Measurements from ENCODE around the gene SFXN1. TPM values are rescaled to one million over a fixed set of nuclear protein-coding genes. Genes with fewer than 3 reads are reported as not detected.
A peak's percentile ranks its signal among the peaks of the same experiment; 100 is the strongest.

Gene SFXN1
- total and polyA plus RNA-seq, 9 of the 15 experiments (the other 6 are each of a cell fraction or from before 2014, with no cell fraction given), result 31.8 to 261 (median 113) TPM

GRCh38 chr5:175460126-175460525 is 18.2 kb upstream of the SFXN1 start:
- Histone ChIP-seq H3K9ac (ENCODE audit: insufficient read depth in 1 of 2, low read depth in 2 of 2, low read length in 2 of 2) (no peak overlapping the region), H3K36me3 (ENCODE audit: control insufficient read depth, insufficient read depth, low read length) (no peaks in the 10 kb centered on the region), H3K27ac (ENCODE audit: extremely low read depth, low read depth, low read length) (no peak overlapping the region), H3K27me3 (ENCODE audit: control insufficient read depth in 2 of 2, insufficient read depth in 2 of 2, low read length in 2 of 2) (peaks cover 9 to 45% of the 10 kb centered on the region in 2 experiments), H3K9me3 (replicated peaks; ENCODE audit: control insufficient read depth, insufficient read depth, low read depth, low read length) (no peaks in the 10 kb centered on the region), H3K4me2 (ENCODE audit: insufficient read depth, low read length) (no peak overlapping the region), H4K20me1 (replicated peaks; ENCODE audit: control insufficient read depth, insufficient read depth, low read length) (no peaks in the 10 kb centered on the region), H3K4me3 (no peak overlapping the region), H2AFZ (ENCODE audit: low read depth, low read length) (no peak overlapping the region), H3K4me1 (replicated peaks in 1 of 2; ENCODE audit: control insufficient read depth in 2 of 2, insufficient read depth in 2 of 2, low read length in 2 of 2) (no peaks in the 10 kb centered on the region), H3K79me2 (ENCODE audit: control insufficient read depth, insufficient read depth, low read length) (no peaks in the 10 kb centered on the region), H3K9me1 (ENCODE audit: control insufficient read depth, insufficient read depth, low read length) (no peaks in the 10 kb centered on the region)
- ATAC-seq (peak; percentile 52; the same call in 1 of the 3 replicates), FAIRE-seq (peak; percentile 70), DNase-seq (ENCODE audit: extremely low read depth in 1 of 4, low spot score in 3 of 4) (peak in 1 of 4 experiments; percentile 21)
- 2% methylated on average over 7 of the region's 7 CpGs for WGBS (ENCODE audit: insufficient coverage, low coverage, missing lambda C conversion rate)
- in situ Hi-C loops (cut with MboI), result no loop called here
- POLR2A ChIA-PET, result no interaction called here
- intact Hi-C loops (cut with micrococcal nuclease), result loop anchor here (5.0 kb wide), 1 partner anchor 508 kb away; no protein-coding TSS in a partner anchor
- TF ChIP-seq ZNF146 (CRISPR knock-in tag; IDR thresholded peaks at IDR 0.05; ENCODE audit: unreplicated experiment), result no peak
- TF ChIP-seq ZC3H11A (IDR thresholded peaks at IDR 0.05; ENCODE audit: low read depth, low read length), result no peak
- TF ChIP-seq HDAC8 (tag; IDR thresholded peaks at IDR 0.05), result no peak
- peak in 1 of 2 experiments; percentile 39; a peak in 2 of 4 replicates for TF ChIP-seq RAD21 (CRISPR knock-in tag; conservative IDR thresholded peaks at IDR 0.05 in 1 of 2, IDR thresholded peaks at IDR 0.05 in 1 of 2)
- TF ChIP-seq NFXL1 (CRISPR knock-in tag; IDR thresholded peaks at IDR 0.05), result no peak
- TF ChIP-seq LEF1 (IDR thresholded peaks at IDR 0.05), result no peak
- TF ChIP-seq POLR2A (conservative IDR thresholded peaks at IDR 0.05), result no peak
- peak in 2 of 3 experiments; percentile 30 to 46; a peak in 2 of 6 replicates for TF ChIP-seq CTCF (IDR thresholded peaks at IDR 0.05 in 2 of 3, conservative IDR thresholded peaks at IDR 0.05 in 1 of 3; ENCODE audit: insufficient read depth in 2 of 3, low read depth in 1 of 3, low read length in 3 of 3)
- no peak for TF ChIP-seq NR0B1 (IDR thresholded peaks at IDR 0.05; ENCODE audit: partially characterized antibody)
- TF ChIP-seq XRCC5 (IDR thresholded peaks at IDR 0.05; ENCODE audit: low read depth, low read length), result no peak
- no TSS peak for BruUV-seq (replicated peaks)
- CTCF ChIA-PET (ENCODE audit: low intra/inter-chr PET ratio), result no interaction called here

Measured in K562 (cell line).